Activated T-cell treated with anti-CD3 and anti-CD28 coated beads, Interleukin-2, amount 50 U/mL, for 4 hours (primary cell): Measurements from ENCODE around the gene CALN1. TPM values are rescaled to one million over a fixed set of nuclear protein-coding genes. Genes with fewer than 3 reads are reported as not detected.

ENCODE experiments used
- ATAC-seq, 2 donors: fragments of 200-7000 bp; cut with Tn5 transposase; one replicate each; pipeline ENCODE4 v1.10.0; 2021
- DNase-seq: peaks from one replicate; pipeline ENCODE4 v3.0.0-alpha.2; 2020
- H3K27me3 Mint-ChIP-seq: one replicate; pipeline ENCODE4 v1.8.0; 2021; ENCODE audit warnings: low read depth, mixed read lengths
- H3K36me3 Mint-ChIP-seq: one replicate; pipeline ENCODE4 v1.8.0; 2022; ENCODE audit warnings: mixed read lengths; ENCODE audit not compliant: insufficient read depth
- H3K4me1 Mint-ChIP-seq: one replicate; pipeline ENCODE4 v1.8.0; 2021; ENCODE audit warnings: low read depth, mixed read lengths
- H3K4me3 Mint-ChIP-seq: one replicate; pipeline ENCODE4 v1.8.0; 2021; ENCODE audit warnings: mild to moderate bottlenecking, moderate library complexity, mixed read lengths
- H3K9me3 Mint-ChIP-seq: one replicate; pipeline ENCODE4 v1.8.0; 2021; ENCODE audit warnings: mixed read lengths
- total RNA-seq, 3 donors: library from RNA; stranded (reverse); gene quantifications; one replicate each; pipeline ENCODE4 v1.2.1, GENCODE V29; 2021

CALN1 gene
- total RNA-seq, 3 donors from 2014 or later: 0.03 to 0.30 (median 0.10) TPM

DNA sequence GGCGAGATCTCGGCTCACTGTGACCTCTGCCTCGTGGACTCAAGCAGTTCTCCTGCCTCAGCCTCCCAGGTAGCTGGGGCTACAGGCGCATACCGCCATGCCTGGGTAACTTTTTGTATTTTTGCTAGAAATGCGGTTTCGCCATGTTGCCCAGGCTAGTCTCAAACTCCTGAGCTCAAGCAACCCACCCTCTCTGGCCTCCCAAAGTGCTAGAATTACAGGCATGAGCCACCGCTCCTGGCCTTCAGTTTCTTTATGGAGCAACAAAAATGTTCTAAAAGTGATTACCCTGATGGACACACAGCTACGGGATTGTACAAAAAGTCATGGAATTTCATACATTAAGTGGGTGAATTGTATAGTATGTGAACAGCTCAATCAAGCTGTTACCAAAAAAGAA is 216.0 kb downstream of the CALN1 start:
- Mint-ChIP-seq H3K4me1 (no peaks in the 10 kb centered on the region), H3K9me3 (peaks cover 8% of the 10 kb centered on the region), H3K4me3 (no peak overlapping the region), H3K36me3 (no peaks in the 10 kb centered on the region), H3K27me3 (no peaks in the 10 kb centered on the region)
- DNase-seq: no peak
- ATAC-seq: no peak

DNA sequence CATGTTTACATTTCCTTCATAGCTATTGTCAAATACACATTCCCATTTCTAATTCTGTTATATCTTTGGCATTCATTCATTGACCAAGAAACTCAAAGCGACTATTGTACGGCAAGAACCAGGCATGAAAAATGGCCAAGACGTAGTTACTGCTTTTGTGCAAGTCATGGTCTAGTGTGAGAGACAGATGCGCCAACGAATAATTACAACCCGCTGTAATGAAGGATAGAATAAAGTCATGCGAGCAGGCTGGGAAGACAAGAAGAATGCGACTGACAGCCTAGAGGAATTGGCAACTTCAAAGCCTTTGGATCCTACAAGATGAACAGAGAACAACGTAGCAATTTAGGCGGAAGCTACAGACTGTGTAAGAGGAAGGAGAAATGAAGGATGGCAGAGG is 221.2 kb downstream of the CALN1 start:
- Mint-ChIP-seq H3K4me3 (no peak overlapping the region), H3K27me3 (no peaks in the 10 kb centered on the region), H3K9me3 (peaks cover 10% of the 10 kb centered on the region), H3K36me3 (no peaks in the 10 kb centered on the region), H3K4me1 (no peaks in the 10 kb centered on the region)
- no peak for ATAC-seq
- DNase-seq: no peak

DNA sequence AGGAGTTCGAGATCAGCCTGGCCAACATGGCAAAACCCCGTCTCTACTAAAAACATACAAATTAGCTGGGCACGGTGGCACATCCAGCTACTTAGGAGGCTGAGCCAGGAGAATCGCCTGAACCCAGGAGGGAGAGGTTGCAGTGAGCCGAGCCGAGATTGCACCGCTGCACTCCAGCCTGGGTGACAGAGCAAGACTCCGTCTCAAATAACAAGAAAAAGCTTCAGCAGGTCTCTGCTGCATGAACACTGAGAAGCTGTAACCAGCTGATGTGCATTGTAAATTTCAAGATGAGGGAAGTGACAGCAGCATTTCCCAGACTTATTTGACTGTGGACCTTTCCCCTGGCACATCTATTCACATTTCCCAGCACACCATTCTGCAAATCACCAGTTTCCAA is 222.0 kb downstream of the CALN1 start:
- peaks cover 10% of the 10 kb centered on the region for H3K9me3 Mint-ChIP-seq

GRCh38 chr7:72187179-72187578 is 225.0 kb downstream of the CALN1 start:
- Mint-ChIP-seq H3K9me3 (peaks cover 12% of the 10 kb centered on the region), H3K4me1 (no peaks in the 10 kb centered on the region), H3K36me3 (no peaks in the 10 kb centered on the region), H3K27me3 (no peaks in the 10 kb centered on the region), H3K4me3 (no peak overlapping the region)
- DNase-seq: no peak
- ATAC-seq: no peak

More for the DNA sequence above, 222.0 kb downstream of the CALN1 start:
- ATAC-seq: no peak
- Mint-ChIP-seq H3K27me3 (no peaks in the 10 kb centered on the region), H3K36me3 (no peaks in the 10 kb centered on the region), H3K4me3 (no peak overlapping the region), H3K4me1 (no peaks in the 10 kb centered on the region)
- no peak for DNase-seq

DNA sequence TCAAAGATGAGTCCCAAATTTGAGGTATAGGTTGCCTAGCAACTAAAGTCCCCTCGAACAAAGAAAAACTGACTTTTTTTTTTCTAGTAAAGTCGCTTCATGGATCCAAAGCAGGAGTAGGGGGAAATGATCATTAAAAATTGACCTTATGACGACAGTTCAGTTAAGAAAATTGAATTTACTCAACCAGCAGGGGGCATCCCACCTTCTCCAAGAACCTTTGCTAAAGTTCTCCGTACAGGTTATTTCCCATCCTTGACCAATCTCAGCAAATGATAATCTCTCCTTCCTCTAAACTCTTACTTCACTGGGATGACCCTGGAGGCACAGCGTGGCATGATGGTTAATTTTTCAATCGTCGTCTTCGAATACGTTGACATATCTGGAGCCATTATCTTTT is 228.3 kb downstream of the CALN1 start:
- Mint-ChIP-seq H3K27me3 (no peaks in the 10 kb centered on the region), H3K9me3 (peaks cover 12% of the 10 kb centered on the region), H3K4me1 (no peaks in the 10 kb centered on the region), H3K36me3 (no peaks in the 10 kb centered on the region), H3K4me3 (no peak overlapping the region)
- DNase-seq (no peak), ATAC-seq (no peak)

- H3K9me3 Mint-ChIP-seq: peaks cover 13% of the 10 kb centered on the region
- no peaks in the 10 kb centered on the region for H3K27me3 Mint-ChIP-seq
- DNase-seq: no peak
- H3K4me1 Mint-ChIP-seq: no peaks in the 10 kb centered on the region
- H3K36me3 Mint-ChIP-seq: no peaks in the 10 kb centered on the region
- no peak overlapping the region for H3K4me3 Mint-ChIP-seq
- ATAC-seq: no peak
Observed at GRCh38 chr7:72182036-72182435, 230.1 kb downstream of the CALN1 start.

DNA sequence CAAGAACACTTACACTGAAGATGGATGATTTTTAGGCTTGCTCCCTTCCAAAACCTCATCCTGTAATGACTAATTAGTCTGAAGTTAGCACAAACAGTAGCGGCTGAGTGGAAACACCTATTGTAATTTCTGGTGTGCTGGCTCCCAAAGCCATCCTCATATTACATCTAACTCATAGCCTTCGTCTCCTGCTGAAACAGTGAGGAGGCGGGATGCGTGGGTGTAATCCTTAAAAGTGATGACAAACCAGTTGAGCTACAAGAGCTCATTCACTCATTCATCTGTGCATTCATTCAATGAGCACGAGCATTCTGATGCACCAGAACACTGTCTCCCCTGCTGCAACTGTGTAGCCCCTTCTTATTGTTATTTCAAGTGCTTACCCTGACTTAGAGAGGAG is 235.3 kb downstream of the CALN1 start:
- ATAC-seq (no peak), DNase-seq (no peak)
- Mint-ChIP-seq H3K27me3 (no peaks in the 10 kb centered on the region), H3K4me3 (no peak overlapping the region), H3K9me3 (peaks cover 28% of the 10 kb centered on the region), H3K4me1 (no peaks in the 10 kb centered on the region), H3K36me3 (no peaks in the 10 kb centered on the region)

- no peak overlapping the region for H3K4me3 Mint-ChIP-seq
- H3K4me1 Mint-ChIP-seq: no peaks in the 10 kb centered on the region
- H3K36me3 Mint-ChIP-seq: no peaks in the 10 kb centered on the region
- ATAC-seq (no peak), DNase-seq (no peak)
- H3K27me3 Mint-ChIP-seq: no peaks in the 10 kb centered on the region
- H3K9me3 Mint-ChIP-seq: peaks cover 26% of the 10 kb centered on the region
Observed at GRCh38 chr7:72170475-72170874, 241.7 kb downstream of the CALN1 start.

DNA sequence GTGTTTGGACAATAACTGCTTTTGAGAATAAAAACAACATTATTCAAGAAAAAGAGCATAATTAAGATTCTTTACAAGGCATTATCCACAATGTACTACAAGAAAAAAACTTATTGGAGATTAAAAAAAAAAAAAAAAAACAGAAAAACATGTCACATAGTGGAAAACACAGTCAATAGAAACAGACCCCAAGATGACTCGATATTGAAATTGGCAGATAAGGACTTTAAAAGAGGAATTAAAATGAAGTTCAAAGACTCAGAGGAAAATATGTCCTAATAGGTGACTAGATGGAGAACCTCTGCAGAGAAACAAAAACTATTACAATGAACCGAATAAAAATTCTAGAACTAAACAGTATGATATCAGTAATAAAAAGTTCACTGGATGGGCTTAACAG is 248.9 kb downstream of the CALN1 start:
- Mint-ChIP-seq H3K4me1 (no peaks in the 10 kb centered on the region), H3K4me3 (no peak overlapping the region), H3K27me3 (no peaks in the 10 kb centered on the region), H3K9me3 (peaks cover 27% of the 10 kb centered on the region), H3K36me3 (no peaks in the 10 kb centered on the region)
- no peak for DNase-seq
- ATAC-seq: no peak

- no peak for DNase-seq
- no peaks in the 10 kb centered on the region for H3K27me3 Mint-ChIP-seq
- H3K4me3 Mint-ChIP-seq: no peak overlapping the region
- no peaks in the 10 kb centered on the region for H3K36me3 Mint-ChIP-seq
- no peaks in the 10 kb centered on the region for H3K4me1 Mint-ChIP-seq
- H3K9me3 Mint-ChIP-seq: peaks cover 24% of the 10 kb centered on the region
- no peak for ATAC-seq
Observed at GRCh38 chr7:72161534-72161933, 250.6 kb downstream of the CALN1 start.

DNA sequence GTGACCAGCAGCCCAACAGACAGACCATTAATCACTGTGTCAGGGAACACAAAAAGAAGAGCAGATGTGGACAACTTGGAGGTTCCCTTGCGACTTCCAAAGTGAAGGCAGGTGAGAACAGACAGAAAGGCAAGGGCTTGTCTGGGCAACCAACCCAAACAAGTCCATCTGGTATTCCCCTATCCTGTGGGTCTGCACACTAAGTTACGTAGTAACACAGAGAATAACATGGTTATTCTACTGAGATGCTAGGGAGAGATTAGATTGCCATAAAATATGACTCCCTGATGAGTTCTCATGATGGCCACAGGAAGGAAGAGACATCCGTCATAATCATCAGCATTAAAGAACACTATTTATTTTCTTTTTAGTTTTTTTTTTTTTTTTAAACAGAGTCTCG is 252.2 kb downstream of the CALN1 start:
- ATAC-seq (no peak), DNase-seq (no peak)
- Mint-ChIP-seq H3K4me1 (no peaks in the 10 kb centered on the region), H3K9me3 (peaks cover 18% of the 10 kb centered on the region), H3K36me3 (no peaks in the 10 kb centered on the region), H3K4me3 (no peak overlapping the region), H3K27me3 (no peaks in the 10 kb centered on the region)

DNA sequence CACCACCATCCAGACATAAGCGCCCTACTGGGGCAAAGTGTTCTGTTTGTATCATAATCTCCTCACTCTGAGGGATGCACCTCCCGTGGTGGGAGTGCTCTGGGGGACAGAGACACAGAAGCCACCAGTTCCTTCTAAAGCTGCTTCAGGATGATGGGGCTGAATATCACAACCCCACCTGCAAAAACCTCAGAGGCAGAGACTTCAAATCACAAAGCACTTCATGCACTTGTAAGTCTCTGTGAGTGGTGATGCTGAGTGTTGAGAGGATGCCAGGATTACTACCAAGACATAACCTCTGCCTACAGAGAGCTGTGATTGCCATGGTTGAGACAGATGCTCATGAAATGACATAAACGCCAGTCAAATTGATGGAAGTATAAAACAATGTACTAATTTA is 255.5 kb downstream of the CALN1 start:
- DNase-seq: no peak
- no peaks in the 10 kb centered on the region for H3K36me3 Mint-ChIP-seq
- no peak overlapping the region for H3K4me3 Mint-ChIP-seq
- H3K27me3 Mint-ChIP-seq: no peaks in the 10 kb centered on the region
- H3K9me3 Mint-ChIP-seq: no peaks in the 10 kb centered on the region
- H3K4me1 Mint-ChIP-seq: no peaks in the 10 kb centered on the region
- ATAC-seq: no peak

DNA sequence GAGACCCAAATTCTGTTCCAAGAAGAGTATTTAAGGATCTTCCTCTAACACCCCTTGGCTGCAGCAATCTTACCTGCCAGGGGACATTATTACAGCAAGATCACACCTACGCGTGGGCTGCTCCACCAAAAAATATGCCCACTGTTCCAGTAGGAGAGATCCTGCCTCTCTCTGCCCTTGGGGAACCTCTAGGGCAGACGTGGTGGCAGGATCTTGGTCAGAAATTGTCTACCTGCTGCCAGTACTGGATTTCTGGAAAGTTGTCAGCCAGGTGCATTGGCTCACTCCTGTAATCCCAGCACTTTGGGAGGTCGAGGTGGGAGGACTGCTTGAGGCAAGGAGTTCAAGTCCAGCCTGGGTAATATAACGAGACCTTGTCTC is 259.0 kb downstream of the CALN1 start:
- ATAC-seq (no peak), DNase-seq (no peak)
- no peaks in the 10 kb centered on the region for H3K4me1 Mint-ChIP-seq
- H3K36me3 Mint-ChIP-seq: no peaks in the 10 kb centered on the region
- no peaks in the 10 kb centered on the region for H3K27me3 Mint-ChIP-seq
- H3K4me3 Mint-ChIP-seq: no peak overlapping the region
- peaks cover 3% of the 10 kb centered on the region for H3K9me3 Mint-ChIP-seq

DNA sequence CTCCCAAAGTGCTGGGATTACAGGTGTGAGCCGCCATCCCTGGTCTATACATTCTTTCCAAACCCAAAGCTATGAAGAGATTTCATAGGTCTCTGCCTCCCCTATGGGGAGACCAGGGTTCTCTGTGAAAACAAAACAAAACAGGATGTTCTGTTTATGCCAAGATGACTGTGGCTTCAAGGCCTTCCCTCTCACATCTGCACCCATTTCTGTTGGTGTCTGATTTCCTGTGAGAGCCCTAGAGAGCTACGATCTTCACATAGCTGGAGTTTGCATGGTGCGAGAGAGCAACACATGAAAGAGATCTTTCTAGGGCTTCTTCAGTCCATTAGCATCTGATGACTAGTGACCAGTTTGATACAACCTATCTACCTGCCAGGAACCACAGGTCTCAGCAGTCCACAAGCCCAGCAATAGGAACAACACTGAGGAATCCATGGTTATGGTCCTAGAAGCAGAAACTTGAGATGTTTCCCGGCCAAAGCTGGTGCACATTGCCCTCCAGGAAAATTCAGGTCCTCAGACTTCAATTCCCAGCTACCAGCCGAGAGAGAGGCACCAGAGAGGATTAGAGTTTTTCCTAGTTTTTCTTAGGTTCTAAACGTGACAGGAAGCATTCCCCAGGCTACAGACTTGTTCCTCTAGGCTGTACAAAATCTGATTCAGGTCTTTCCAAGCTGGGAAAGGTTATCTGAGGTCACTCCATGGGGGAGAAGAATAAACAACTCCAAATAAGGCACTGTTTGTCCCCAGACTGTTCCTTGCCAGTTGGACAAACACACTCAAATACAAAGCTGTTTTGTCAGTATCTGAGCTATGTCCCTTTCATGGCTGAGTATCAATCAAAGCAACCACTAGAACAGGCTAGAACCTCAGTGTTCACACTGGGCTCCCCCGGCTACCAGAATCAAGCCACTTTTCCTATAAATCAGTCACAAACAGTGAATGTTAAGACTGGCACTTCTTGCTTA is 259.7 kb downstream of the CALN1 start:
- DNase-seq (no peak), ATAC-seq (no peak)
- Mint-ChIP-seq H3K36me3 (no peaks in the 10 kb centered on the region), H3K4me1 (no peaks in the 10 kb centered on the region), H3K9me3 (peaks cover 3% of the 10 kb centered on the region), H3K27me3 (no peaks in the 10 kb centered on the region), H3K4me3 (no peak overlapping the region)

GRCh38 chr7:72140566-72140965 is 271.6 kb downstream of the CALN1 start:
- Mint-ChIP-seq H3K4me1 (no peaks in the 10 kb centered on the region), H3K9me3 (peaks cover 21% of the 10 kb centered on the region), H3K4me3 (no peak overlapping the region), H3K27me3 (no peaks in the 10 kb centered on the region), H3K36me3 (no peaks in the 10 kb centered on the region)
- ATAC-seq (no peak), DNase-seq (no peak)
